T-cell (primary cell): ENCODE data around the gene BMERB1. TPM values are rescaled to one million over a fixed set of nuclear protein-coding genes. Genes with fewer than 3 reads are reported as not detected.
"Not testable (repeated sequence)": the region's sequence is repeated elsewhere in the genome, so short reads cannot be mapped to it uniquely, and the experiment has no call there.

ENCODE experiments used
- ATAC-seq, 4 experiments: fragments of 200-7000 bp in 3 of 4; fragments of 150-1000 bp in 1 of 4; cut with Tn5 transposase; replicated peaks in 1 of 4; 1 replicate in 3 of 4; 2 replicates in 1 of 4; pipeline ENCODE4 v1.10.0; 2021; ENCODE audit warnings: moderate library complexity in 3 of 4, mild to moderate bottlenecking in 2 of 4, moderate number of reproducible peaks in 1 of 4
- CTCF ChIA-PET, 2 donors: fragments of 300-600 bp; sonication (Branson Sonifier 250); formaldehyde crosslinking; loops; one replicate each; lab custom pipeline; 2022; ENCODE audit warnings: antibody characterized with exemption in 2 of 2; lab: Charles Lee
- POLR2A ChIA-PET, 2 donors: fragments of 300-600 bp; sonication (Branson Sonifier 250); formaldehyde crosslinking; loops; one replicate each; lab custom pipeline; 2022; ENCODE audit warnings: antibody characterized with exemption in 2 of 2; lab: Charles Lee
- DNase-seq, 35 experiments: peaks; one replicate each; pipeline versions ENCODE4 v3.0.0 to v3.0.0-alpha.2; 2013 to 2023
- H3K27ac ChIP-seq: one replicate; pipeline ENCODE4 v1.5.1; 2013; ENCODE audit warnings: low read length
- H3K27me3 ChIP-seq, 2 experiments: replicated peaks in 1 of 2; 1 replicate in 1 of 2; 2 replicates in 1 of 2; pipeline versions ENCODE4 v1.6.1 to v1.7.0; 2013; ENCODE audit warnings: low read length in 1 of 2, mixed read lengths in 1 of 2; ENCODE audit not compliant: control insufficient read depth in 2 of 2, insufficient read depth in 2 of 2; ENCODE audit errors: extremely low read depth in 1 of 2
- H3K36me3 ChIP-seq, 2 donors: 1 replicate in 1 of 2; 2 replicates in 1 of 2; pipeline versions ENCODE4 v1.6.1 to v1.7.0; 2013; ENCODE audit warnings: low read length in 1 of 2; ENCODE audit not compliant: control insufficient read depth in 2 of 2, insufficient read depth in 1 of 2; ENCODE audit errors: extremely low read depth in 1 of 2
- H3K4me1 ChIP-seq, 2 experiments: 1 replicate in 1 of 2; 2 replicates in 1 of 2; pipeline versions ENCODE4 v1.6.1 to v1.7.0; 2013; ENCODE audit warnings: low read length in 2 of 2, mixed read lengths in 1 of 2; ENCODE audit not compliant: insufficient read depth in 2 of 2, control insufficient read depth in 1 of 2; ENCODE audit errors: extremely low read depth in 1 of 2
- H3K4me3 ChIP-seq, 2 donors: 1 replicate in 1 of 2; 2 replicates in 1 of 2; pipeline versions ENCODE4 v1.5.1 to v1.7.0; 2013; ENCODE audit warnings: mild to moderate bottlenecking in 2 of 2, low read length in 1 of 2, moderate library complexity in 1 of 2; ENCODE audit not compliant: control insufficient read depth in 1 of 2; ENCODE audit errors: extremely low read depth in 1 of 2
- H3K9me3 ChIP-seq: 2 replicates; pipeline ENCODE4 v1.7.0; 2013
- H3K27ac Mint-ChIP-seq, 2 donors: one replicate each; pipeline ENCODE4 v1.8.0; 2020 to 2021; ENCODE audit warnings: mild to moderate bottlenecking in 2 of 2, mixed read lengths in 2 of 2
- H3K27me3 Mint-ChIP-seq, 2 donors: one replicate each; pipeline ENCODE4 v1.8.0; 2021 to 2022; ENCODE audit warnings: mixed read lengths in 2 of 2
- H3K36me3 Mint-ChIP-seq: one replicate; pipeline ENCODE4 v1.8.0; 2021; ENCODE audit warnings: mixed read lengths
- H3K4me1 Mint-ChIP-seq, 3 donors: one replicate each; pipeline ENCODE4 v1.8.0; 2020 to 2022; ENCODE audit warnings: mixed read lengths in 3 of 3, mild to moderate bottlenecking in 1 of 3
- H3K4me3 Mint-ChIP-seq, 3 donors: one replicate each; pipeline ENCODE4 v1.8.0; 2020 to 2022; ENCODE audit warnings: mild to moderate bottlenecking in 3 of 3, mixed read lengths in 3 of 3, moderate library complexity in 3 of 3
- H3K9me3 Mint-ChIP-seq, 3 donors: one replicate each; pipeline ENCODE4 v1.8.0; 2020 to 2022; ENCODE audit warnings: mixed read lengths in 3 of 3
- WGBS: methylation state at CpG from one replicate; pipeline ENCODE4 v1.1.5; 2013; ENCODE audit warnings: missing lambda C conversion rate; ENCODE audit not compliant: insufficient coverage; 5-methylcytosine and 5-hydroxymethylcytosine counted together
- total RNA-seq, 35 experiments: library from RNA in 6 of 35; stranded (reverse) in 6 of 35; fragments of 120-200 nt in 1 of 35; gene quantifications; one replicate each; pipeline versions ENCODE4 v1.2.1 to v1.2.4 and lab custom pipeline; 2013 to 2026

The BMERB1 gene
- total RNA-seq (1 to 10 TPM; 2.1 to 9.6 (median 5.6) TPM), total RNA-seq (lab: John Stamatoyannopoulos, UW) (1.2 to 15.7 (median 3.6) reads per million in 29 experiments)
- total RNA-seq (2013), result 4.8 TPM

GRCh38 chr16:15434425-15435215 lies at the start of gene BMERB1:
Gene BMERB1 (plus strand): TSS chr16:15434588. CDS start chr16:15434654, 66 bp downstream.
- peak within 1 kb of the TSS in 1 of 2 donors; percentile 57 for H3K4me3 ChIP-seq

GRCh38 chr16:15388060-15388459 lies 46.3 kb upstream of the BMERB1 start:
- ATAC-seq, CTCF ChIA-PET, H3K9me3 ChIP-seq, H3K4me1 Mint-ChIP-seq, H3K9me3 Mint-ChIP-seq, H3K27me3 ChIP-seq, H3K27me3 Mint-ChIP-seq, POLR2A ChIA-PET, H3K4me3 ChIP-seq, H3K27ac Mint-ChIP-seq, H3K4me3 Mint-ChIP-seq, H3K36me3 Mint-ChIP-seq, H3K36me3 ChIP-seq, H3K4me1 ChIP-seq, DNase-seq, H3K27ac ChIP-seq: not testable (repeated sequence)
- no CpG with 5 or more reads among the region's 6 CpGs for WGBS

More at GRCh38 chr16:15434425-15435215, at the start of gene BMERB1:
- Histone ChIP-seq H3K27me3 (peaks cover 3 to 20% of the 10 kb centered on the region in 2 experiments), H3K4me1 (peaks cover 0 to 16% of the 10 kb centered on the region in 2 experiments), H3K27ac (no peak within 1 kb of the TSS), H3K9me3 (no peaks in the 10 kb centered on the region), H3K36me3 (no peaks in the 10 kb centered on the region)
- CTCF ChIA-PET, result no interaction called here
- Mint-ChIP-seq H3K36me3 (no peaks in the 10 kb centered on the region), H3K27me3 (peaks cover 21 to 24% of the 10 kb centered on the region in 2 donors), H3K27ac (no peak within 1 kb of the TSS), H3K9me3 (no peaks in the 10 kb centered on the region), H3K4me3 (peak within 1 kb of the TSS; percentile 72 to 75 (median 73)), H3K4me1 (peaks cover 11 to 16% (median 11%) of the 10 kb centered on the region in 3 donors)
- ATAC-seq (peak; percentile 49 to 74 (median 64)), DNase-seq (peak in 32 of 35 experiments; percentile 3 to 49 (median 22))
- WGBS, result 2% methylated on average over 45 of the region's 63 CpGs
- POLR2A ChIA-PET, result no interaction called here

- CTCF ChIA-PET, H3K4me1 Mint-ChIP-seq, H3K4me1 ChIP-seq, H3K9me3 ChIP-seq, H3K4me3 ChIP-seq, H3K27ac ChIP-seq, H3K9me3 Mint-ChIP-seq, H3K27ac Mint-ChIP-seq, H3K36me3 ChIP-seq, POLR2A ChIA-PET, H3K27me3 ChIP-seq, ATAC-seq, H3K36me3 Mint-ChIP-seq, H3K4me3 Mint-ChIP-seq: not testable (repeated sequence)
- peak in 2 of 35 experiments; percentile 1 to 25 for DNase-seq
- H3K27me3 Mint-ChIP-seq, result peaks cover 10 to 18% of the 10 kb centered on the region in 2 donors
- 60% methylated on average over 1 of the region's 5 CpGs for WGBS
These were observed 44.5 kb upstream of the BMERB1 start for GRCh38 chr16:15389916-15390315.

- H3K9me3 Mint-ChIP-seq, ATAC-seq, CTCF ChIA-PET, H3K4me3 Mint-ChIP-seq, DNase-seq, H3K36me3 Mint-ChIP-seq, H3K4me1 ChIP-seq, H3K4me1 Mint-ChIP-seq, H3K27ac ChIP-seq, H3K9me3 ChIP-seq, H3K36me3 ChIP-seq, POLR2A ChIA-PET, H3K4me3 ChIP-seq, H3K27ac Mint-ChIP-seq: not testable (repeated sequence)
- H3K27me3 ChIP-seq, result peaks cover 0 to 21% of the 10 kb centered on the region in 2 experiments
- no CpG with 5 or more reads among the region's 8 CpGs for WGBS
- H3K27me3 Mint-ChIP-seq, result peaks cover 20 to 36% of the 10 kb centered on the region in 2 donors
These were observed 41.4 kb upstream of the BMERB1 start for GRCh38 chr16:15393025-15393424.

- H3K36me3 Mint-ChIP-seq, DNase-seq, H3K27ac ChIP-seq, H3K27ac Mint-ChIP-seq, H3K4me1 ChIP-seq, CTCF ChIA-PET, H3K4me1 Mint-ChIP-seq, H3K36me3 ChIP-seq, H3K4me3 ChIP-seq, POLR2A ChIA-PET, H3K9me3 Mint-ChIP-seq, H3K4me3 Mint-ChIP-seq, H3K9me3 ChIP-seq: not testable (repeated sequence)
- ATAC-seq, result peak in 1 of 4 experiments; percentile 9
- H3K27me3 ChIP-seq, result peaks cover 0 to 21% of the 10 kb centered on the region in 2 experiments
- peaks cover 18 to 47% of the 10 kb centered on the region in 2 donors for H3K27me3 Mint-ChIP-seq
- WGBS, result 6% methylated on average over 70 of the region's 79 CpGs
These were observed 38.5 kb upstream of the BMERB1 start, which contains the start of gene MPV17L for GRCh38 chr16:15395631-15396508. Gene MPV17L (plus strand): TSS chr16:15395754. CDS start chr16:15395898, 144 bp downstream.

GRCh38 chr16:15396509-15396829 lies 37.9 kb upstream of the BMERB1 start:
- H3K9me3 Mint-ChIP-seq, H3K36me3 Mint-ChIP-seq, H3K36me3 ChIP-seq, CTCF ChIA-PET, H3K4me3 ChIP-seq, ATAC-seq, H3K4me3 Mint-ChIP-seq, POLR2A ChIA-PET, H3K9me3 ChIP-seq, H3K27ac Mint-ChIP-seq, H3K4me1 Mint-ChIP-seq, DNase-seq, H3K27ac ChIP-seq, H3K4me1 ChIP-seq: not testable (repeated sequence)
- peaks cover 18 to 43% of the 10 kb centered on the region in 2 donors for H3K27me3 Mint-ChIP-seq
- 74% methylated on average over 3 of the region's 8 CpGs for WGBS
- H3K27me3 ChIP-seq, result peaks cover 0 to 21% of the 10 kb centered on the region in 2 experiments
